Measurements from ENCODE around the gene PCYT2. TPM values are rescaled to one million over a fixed set of nuclear protein-coding genes. Genes with fewer than 3 reads are reported as not detected.

The PCYT2 gene
- total RNA-seq, 2 donors from 2014 or later: 23.3 to 26.1 TPM

DNA sequence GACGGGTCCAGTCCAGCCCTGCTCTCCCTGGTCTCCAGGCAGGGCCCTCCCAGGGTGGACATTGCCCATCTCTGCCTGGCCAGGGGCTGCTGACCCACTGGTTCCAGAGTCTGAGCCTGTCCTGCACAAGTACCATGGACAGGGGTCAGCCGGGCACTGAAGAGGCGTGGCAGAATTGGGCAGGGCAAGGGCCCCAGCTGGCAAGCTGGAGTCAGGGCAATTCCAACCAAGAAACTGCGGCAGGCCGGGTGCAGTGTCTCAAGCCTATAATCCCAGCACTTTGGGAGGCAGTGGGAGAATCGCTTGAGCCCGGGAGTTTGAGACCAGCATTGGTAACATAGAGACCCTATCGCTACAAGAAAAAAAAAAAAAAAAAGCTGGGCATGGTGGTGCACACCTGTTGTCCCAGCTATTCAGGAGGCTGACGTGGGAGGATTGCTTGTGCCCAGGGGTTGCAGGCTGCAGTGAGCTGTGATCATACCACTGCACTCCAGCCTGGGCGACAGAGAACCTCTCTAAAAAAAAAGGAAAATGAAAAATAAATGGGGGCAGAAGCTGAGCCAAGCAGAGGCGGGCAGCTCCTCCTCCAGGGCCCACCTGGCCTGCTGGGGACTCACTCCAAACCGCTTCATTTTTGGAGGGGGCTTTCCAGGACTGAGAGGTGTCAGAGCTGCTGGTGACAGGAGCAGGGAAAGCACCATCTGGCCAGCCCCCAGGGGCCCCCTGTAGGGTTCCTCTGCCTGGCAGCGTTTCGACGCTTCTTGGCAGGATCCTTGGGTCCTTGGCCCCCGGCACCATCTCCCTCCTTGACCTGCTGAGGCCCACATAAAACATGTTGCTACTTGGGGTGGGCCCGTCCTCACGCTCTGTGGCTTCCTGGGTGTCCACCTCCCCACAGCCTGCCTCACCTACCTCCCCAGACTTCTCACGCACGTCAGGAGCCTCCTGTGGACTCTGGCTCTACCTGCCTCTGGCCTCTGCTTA is 19.2 kb upstream of the PCYT2 start:
- Histone ChIP-seq H3K4me3 (no peak overlapping the region), H3K27ac (no peak overlapping the region), H3K4me1 (peaks cover 0 to 22% of the 10 kb centered on the region in 2 donors), H3K9me3 (no peaks in the 10 kb centered on the region), H3K36me3 (no peaks in the 10 kb centered on the region), H3K27me3 (no peaks in the 10 kb centered on the region)
- DNase-seq (ENCODE audit: low spot score): no peak
- TF ChIP-seq, protein P1, sequence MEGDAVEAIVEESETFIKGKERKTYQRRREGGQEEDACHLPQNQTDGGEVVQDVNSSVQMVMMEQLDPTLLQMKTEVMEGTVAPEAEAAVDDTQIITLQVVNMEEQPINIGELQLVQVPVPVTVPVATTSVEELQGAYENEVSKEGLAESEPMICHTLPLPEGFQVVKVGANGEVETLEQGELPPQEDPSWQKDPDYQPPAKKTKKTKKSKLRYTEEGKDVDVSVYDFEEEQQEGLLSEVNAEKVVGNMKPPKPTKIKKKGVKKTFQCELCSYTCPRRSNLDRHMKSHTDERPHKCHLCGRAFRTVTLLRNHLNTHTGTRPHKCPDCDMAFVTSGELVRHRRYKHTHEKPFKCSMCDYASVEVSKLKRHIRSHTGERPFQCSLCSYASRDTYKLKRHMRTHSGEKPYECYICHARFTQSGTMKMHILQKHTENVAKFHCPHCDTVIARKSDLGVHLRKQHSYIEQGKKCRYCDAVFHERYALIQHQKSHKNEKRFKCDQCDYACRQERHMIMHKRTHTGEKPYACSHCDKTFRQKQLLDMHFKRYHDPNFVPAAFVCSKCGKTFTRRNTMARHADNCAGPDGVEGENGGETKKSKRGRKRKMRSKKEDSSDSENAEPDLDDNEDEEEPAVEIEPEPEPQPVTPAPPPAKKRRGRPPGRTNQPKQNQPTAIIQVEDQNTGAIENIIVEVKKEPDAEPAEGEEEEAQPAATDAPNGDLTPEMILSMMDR (IDR thresholded peaks at IDR 0.05): no peak

GRCh38 chr17:81929253-81930141 is 18.3 kb upstream of the PCYT2 start:
- DNase-seq (ENCODE audit: low spot score): no peak
- Histone ChIP-seq H3K4me1 (peaks cover 0 to 31% of the 10 kb centered on the region in 2 donors), H3K36me3 (no peaks in the 10 kb centered on the region), H3K27ac (no peak overlapping the region), H3K4me3 (no peak overlapping the region), H3K27me3 (no peaks in the 10 kb centered on the region), H3K9me3 (no peaks in the 10 kb centered on the region)
- TF ChIP-seq, protein P1 (IDR thresholded peaks at IDR 0.05): no peak

GRCh38 chr17:81928544-81929252 is 17.5 kb upstream of the PCYT2 start:
- Histone ChIP-seq H3K36me3 (no peaks in the 10 kb centered on the region), H3K4me1 (peaks cover 0 to 39% of the 10 kb centered on the region in 2 donors), H3K4me3 (peak overlapping the region; percentile 94 to 98), H3K27me3 (no peaks in the 10 kb centered on the region), H3K27ac (no peak overlapping the region), H3K9me3 (no peaks in the 10 kb centered on the region)
- TF ChIP-seq, protein P1 (IDR thresholded peaks at IDR 0.05): no peak
- no peak for DNase-seq (ENCODE audit: low spot score)

GRCh38 chr17:81927653-81928543 is 16.7 kb upstream of the PCYT2 start, which contains the start of gene MAFG:
Gene MAFG, minus strand, starts transcription at chr17:81927735. Its CDS starts 4,550 bp downstream, at chr17:81923185.
- H3K4me3 ChIP-seq: peak within 1 kb of the TSS; percentile 94 to 98
- peak; percentile 96 for DNase-seq (ENCODE audit: low spot score)
- TF ChIP-seq, protein P1 (IDR thresholded peaks at IDR 0.05): peak; percentile 16 to 64
- H3K36me3 ChIP-seq: peaks cover under 1% of the 10 kb centered on the region
- peak within 1 kb of the TSS; percentile 94 to 98 for H3K27ac ChIP-seq
- peaks cover 0 to 47% of the 10 kb centered on the region in 2 donors for H3K4me1 ChIP-seq
- no peaks in the 10 kb centered on the region for H3K27me3 ChIP-seq
- no peaks in the 10 kb centered on the region for H3K9me3 ChIP-seq
